GM21825 (cell line): ENCODE results near the gene ARFRP1.
A peak's percentile ranks its signal among the peaks of the same experiment; 100 is the strongest.

Experiments used
- ATAC-seq: cut with Tn5 transposase; IDR thresholded peaks from one replicate; pipeline ENCODE4 v1.9.1; 2021; ENCODE audit warnings: mild to moderate bottlenecking, moderate library complexity; ENCODE audit not compliant: unreplicated experiment

The ARFRP1 gene

DNA sequence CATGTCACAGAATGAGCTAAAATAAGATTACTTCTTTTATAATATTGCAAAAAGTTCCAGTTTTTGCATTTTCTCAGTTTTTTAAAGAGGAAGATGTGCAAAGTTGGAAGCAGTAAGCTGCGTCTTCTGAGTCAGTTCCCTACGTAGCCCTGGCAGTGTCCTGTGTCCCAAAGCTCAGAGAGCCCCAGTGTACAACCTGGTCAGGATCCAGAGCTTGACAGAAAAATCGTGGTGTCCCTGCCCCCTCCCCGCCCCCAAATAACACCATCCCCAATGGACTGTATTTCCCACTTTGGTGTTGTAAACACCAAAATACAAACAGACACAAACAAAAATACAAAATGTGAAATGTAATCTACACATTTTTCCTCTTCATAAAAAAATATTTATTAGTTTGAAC lies 36.4 kb upstream of the ARFRP1 start:
- ATAC-seq = no peak

DNA sequence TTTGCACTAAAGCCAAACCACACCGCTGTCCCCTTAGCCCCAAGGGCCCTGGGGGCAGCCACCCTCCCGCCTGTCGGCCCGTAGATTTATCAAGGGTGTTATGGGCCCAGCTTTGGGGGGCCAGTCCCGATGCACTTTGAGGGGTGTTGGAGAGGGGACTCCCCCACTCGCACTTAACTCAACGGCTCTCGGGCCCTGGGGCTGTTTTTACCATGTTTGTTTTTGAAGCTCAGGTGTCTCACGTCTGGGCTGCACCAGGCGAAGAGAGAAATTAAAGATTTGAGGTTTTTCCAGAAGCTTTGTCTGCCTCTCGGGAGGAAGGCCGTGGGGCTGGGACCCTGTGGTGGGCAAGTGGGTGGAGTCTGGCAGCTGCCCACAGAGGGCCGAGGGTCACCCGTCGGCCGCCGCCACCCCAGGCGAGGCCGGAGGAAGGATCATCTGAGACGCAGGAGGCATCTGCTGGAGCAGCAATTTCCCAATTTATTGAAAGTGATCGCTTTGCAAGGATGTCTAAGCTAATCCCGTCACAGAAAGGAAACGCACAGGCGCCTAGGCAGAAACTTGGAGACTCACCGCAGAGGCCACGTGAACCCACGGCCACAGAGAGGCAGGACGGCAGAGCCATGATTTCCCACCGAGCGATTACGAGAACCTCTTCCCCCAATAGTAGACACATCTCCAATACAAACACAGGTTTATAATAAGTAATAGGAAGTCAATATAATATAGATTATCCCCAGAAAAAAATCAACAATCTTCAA lies 35.6 kb upstream of the ARFRP1 start:
- no peak for ATAC-seq

DNA sequence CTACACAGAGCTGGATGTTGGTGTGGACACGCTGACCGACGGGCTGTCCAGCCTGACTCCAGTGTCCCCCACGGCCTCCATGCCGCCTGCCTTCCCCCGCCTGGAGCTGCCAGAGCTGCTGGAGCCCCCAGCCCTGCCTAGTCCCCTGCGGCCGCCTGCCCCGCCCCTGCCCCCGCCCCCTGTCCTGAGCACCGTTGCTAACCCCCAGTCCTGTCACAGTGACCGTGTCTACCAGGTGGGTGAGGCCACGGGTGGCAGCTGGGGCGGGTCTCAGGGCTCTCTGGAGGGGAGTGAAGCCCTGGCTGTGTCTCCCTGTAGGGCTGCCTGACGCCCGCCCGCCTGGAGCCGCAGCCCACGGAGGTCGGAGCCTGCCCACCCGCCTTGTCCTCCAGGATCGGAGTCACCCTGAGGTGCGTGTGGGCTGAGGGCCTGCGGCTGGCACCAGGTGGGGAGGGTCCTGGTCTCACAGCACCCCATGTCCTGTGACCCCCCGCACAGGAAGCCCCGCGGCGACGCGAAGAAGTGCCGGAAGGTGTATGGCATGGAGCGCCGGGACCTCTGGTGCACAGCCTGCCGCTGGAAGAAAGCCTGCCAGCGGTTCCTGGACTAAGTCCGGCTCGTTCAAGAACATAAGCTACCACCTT lies 34.7 kb upstream of the ARFRP1 start:
- ATAC-seq = no peak

GRCh38 chr20:63741676-63742380 lies 34.1 kb upstream of the ARFRP1 start:
- no peak for ATAC-seq

GRCh38 chr20:63741354-63741675 lies 33.5 kb upstream of the ARFRP1 start:
- no peak for ATAC-seq

GRCh38 chr20:63740627-63741353 lies 33.0 kb upstream of the ARFRP1 start:
- no peak for ATAC-seq

GRCh38 chr20:63740070-63740626 lies 32.4 kb upstream of the ARFRP1 start:
- ATAC-seq = no peak

- ATAC-seq = peak; percentile 43
These were observed 31.6 kb upstream of the ARFRP1 start, which contains the start of gene SLC2A4RG for GRCh38 chr20:63739130-63740069. TSS of gene SLC2A4RG (plus strand) at chr20:63739776. CDS start at chr20:63739913, 137 bp downstream.

DNA sequence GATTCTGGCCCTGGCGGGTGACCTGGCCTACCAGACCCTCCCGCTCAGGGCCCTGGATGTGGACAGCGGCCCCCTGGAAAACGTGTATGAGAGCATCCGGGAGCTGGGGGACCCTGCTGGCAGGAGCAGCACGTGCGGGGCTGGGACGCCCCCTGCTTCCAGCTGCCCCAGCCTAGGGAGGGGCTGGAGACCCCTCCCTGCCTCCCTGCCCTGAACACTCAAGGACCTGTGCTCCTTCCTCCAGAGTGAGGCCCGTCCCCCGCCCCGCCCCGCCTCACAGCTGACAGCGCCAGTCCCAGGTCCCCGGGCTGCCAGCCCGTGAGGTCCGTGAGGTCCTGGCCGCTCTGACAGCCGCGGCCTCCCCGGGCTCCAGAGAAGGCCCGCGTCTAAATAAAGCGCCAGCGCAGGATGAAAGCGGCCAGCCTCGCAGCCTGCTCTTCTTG lies 30.9 kb upstream of the ARFRP1 start:
- no peak for ATAC-seq

DNA sequence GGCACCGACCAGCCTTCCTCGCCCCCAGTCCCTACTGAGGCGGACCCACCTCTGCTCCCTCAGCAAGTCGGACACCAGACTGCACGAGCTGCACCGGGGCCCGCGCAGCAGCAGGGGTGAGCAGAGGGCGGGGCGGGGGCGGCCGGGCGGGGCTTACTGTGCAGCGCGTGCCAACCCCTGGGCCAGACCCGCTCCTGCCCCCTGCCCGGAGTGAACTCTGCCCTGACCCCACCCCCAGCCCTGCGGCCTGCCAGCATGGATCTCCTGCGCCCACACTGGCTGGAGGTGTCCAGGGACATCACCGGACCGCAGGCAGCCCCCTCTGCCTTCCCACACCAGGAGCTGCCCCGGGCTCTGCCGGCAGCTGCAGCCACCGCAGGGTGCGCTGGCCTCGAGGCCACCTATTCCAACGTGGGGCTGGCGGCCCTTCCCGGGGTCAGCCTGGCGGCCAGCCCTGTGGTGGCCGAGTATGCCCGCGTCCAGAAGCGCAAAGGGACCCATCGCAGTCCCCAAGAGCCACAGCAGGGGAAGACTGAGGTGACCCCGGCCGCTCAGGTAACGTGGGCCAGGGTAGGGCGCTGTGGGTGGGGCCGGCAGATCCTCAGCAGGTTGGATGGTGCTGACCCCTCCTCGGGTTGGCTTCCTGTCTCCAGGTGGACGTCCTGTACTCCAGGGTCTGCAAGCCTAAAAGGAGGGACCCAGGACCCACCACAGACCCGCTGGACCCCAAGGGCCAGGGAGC lies 30.3 kb upstream of the ARFRP1 start:
- no peak for ATAC-seq

DNA sequence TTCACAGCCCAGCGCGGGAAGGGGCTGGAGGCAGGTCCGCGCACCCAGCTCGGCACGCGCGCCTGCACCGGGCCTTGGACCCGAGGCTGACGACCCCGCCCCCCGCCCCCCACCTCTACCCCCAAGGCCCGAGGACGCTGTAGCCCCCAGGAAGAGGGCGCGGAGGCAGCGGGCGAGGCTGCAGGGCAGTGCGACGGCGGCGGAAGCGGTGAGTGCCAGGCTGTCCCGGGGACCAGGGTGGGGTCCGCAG lies 29.8 kb upstream of the ARFRP1 start:
- ATAC-seq = no peak

GRCh38 chr20:63736893-63737694 lies 29.3 kb upstream of the ARFRP1 start:
- no peak for ATAC-seq

DNA sequence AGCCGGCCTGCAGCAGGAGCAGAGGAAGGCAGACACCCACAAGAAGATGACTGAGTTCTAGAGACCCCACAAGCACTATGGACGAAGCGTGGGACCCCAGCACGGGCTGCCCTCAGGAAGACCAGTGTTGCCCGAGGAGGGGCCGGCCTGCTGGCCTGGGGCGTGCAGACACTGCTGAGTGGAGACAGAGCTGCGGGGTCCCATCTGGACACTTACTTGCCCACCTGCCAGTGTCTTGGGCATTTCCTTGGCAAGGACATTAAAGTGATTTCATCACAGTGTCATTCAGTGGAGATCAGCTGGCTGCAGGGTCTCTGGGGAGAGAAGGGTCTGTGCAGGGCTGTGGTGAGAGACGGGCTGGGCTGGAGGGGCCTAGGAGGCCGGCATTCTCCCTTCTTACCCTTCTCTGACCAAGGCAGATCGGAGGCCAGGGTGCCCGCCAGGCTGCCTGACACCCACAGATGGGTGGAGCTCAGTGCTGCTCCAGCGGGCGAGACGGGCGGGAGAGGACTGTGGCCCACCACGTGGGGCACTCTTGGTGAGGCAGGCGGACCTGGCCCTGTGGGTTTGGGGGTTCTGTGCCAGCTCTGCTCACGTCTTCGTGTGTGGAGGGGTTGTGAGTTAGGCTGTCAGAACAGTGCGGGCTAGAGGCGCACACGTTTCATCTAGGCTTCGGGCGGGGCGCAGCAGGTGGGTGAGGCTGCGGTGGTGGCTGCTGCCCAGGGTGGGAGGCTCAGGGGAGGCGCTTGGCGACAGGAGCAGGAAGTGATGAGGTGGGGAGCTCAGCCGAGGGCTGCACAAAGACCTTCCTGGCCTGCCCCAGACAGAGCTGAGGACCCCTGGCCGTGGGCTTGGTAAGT lies 28.3 kb upstream of the ARFRP1 start, which contains the start of gene LIME1:
TSS of gene LIME1 (plus strand) at position 806 of the 860 bp plus-strand sequence. CDS start 886 bp downstream, outside the sequence.
- no peak for ATAC-seq

GRCh38 chr20:63734946-63735858 lies 27.4 kb upstream of the ARFRP1 start:
- ATAC-seq = no peak

- no peak for ATAC-seq
These were observed 26.6 kb upstream of the ARFRP1 start for GRCh38 chr20:63734111-63734945.
